ENCODE results near the gene PDLIM1. TPM values are rescaled to one million over a fixed set of nuclear protein-coding genes. Genes with fewer than 3 reads are reported as not detected.

PDLIM1 gene
- total and polyA plus RNA-seq, 2 of the 13 experiments (the other 11 are each of a cell fraction or from before 2014, with no cell fraction given): 119 to 123 TPM

DNA sequence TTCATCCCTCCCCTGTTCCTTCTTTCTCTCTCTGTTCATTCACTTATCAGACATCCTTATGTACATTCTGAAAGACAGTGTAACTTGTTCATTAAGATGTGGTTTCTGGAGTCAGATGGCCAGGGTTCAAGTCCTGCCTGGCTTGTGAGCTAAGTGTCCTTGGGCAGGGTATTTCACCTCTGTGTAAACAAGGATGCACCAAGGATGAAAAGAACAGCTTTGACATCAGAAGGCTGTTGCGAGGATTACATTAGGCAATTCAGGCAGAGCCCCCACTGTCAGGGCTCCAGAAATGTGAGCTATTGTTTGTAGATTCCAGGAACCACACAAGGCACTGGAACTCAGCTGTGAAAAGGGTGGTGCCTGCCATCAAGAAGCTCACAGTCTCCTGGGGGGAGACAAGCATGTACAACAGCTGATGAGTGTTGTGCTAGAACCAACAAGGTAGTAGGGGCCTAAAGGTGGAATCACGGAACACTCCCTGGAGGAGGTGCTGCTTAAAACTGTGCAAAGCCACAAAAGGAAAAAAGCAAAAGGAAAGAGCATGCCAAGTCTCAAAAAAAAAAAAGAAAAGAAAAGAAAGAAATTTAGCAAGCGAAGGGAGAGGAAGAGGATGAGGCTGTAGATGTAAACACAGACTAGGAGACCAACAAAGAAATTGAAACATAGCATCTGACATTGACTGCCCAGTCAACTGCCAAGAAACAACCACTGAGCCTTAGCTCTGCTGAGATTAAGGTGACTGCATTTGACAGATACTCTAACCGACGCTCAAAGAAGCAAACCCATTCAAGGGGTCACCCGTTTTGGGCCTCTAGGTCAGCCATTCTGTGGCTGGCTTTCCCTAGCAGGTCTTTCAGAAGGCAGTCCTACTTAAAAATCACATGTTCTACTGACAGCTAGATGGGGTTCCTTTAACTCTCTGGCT is 12.5 kb downstream of the PDLIM1 start (continued):
- TF ChIP-seq, protein P1, sequence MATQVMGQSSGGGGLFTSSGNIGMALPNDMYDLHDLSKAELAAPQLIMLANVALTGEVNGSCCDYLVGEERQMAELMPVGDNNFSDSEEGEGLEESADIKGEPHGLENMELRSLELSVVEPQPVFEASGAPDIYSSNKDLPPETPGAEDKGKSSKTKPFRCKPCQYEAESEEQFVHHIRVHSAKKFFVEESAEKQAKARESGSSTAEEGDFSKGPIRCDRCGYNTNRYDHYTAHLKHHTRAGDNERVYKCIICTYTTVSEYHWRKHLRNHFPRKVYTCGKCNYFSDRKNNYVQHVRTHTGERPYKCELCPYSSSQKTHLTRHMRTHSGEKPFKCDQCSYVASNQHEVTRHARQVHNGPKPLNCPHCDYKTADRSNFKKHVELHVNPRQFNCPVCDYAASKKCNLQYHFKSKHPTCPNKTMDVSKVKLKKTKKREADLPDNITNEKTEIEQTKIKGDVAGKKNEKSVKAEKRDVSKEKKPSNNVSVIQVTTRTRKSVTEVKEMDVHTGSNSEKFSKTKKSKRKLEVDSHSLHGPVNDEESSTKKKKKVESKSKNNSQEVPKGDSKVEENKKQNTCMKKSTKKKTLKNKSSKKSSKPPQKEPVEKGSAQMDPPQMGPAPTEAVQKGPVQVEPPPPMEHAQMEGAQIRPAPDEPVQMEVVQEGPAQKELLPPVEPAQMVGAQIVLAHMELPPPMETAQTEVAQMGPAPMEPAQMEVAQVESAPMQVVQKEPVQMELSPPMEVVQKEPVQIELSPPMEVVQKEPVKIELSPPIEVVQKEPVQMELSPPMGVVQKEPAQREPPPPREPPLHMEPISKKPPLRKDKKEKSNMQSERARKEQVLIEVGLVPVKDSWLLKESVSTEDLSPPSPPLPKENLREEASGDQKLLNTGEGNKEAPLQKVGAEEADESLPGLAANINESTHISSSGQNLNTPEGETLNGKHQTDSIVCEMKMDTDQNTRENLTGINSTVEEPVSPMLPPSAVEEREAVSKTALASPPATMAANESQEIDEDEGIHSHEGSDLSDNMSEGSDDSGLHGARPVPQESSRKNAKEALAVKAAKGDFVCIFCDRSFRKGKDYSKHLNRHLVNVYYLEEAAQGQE (IDR thresholded peaks at IDR 0.05; ENCODE audit: borderline replicate concordance in 1 of 2, low read depth in 1 of 2, low read length in 2 of 2): no peak
- TF ChIP-seq, protein P2, sequence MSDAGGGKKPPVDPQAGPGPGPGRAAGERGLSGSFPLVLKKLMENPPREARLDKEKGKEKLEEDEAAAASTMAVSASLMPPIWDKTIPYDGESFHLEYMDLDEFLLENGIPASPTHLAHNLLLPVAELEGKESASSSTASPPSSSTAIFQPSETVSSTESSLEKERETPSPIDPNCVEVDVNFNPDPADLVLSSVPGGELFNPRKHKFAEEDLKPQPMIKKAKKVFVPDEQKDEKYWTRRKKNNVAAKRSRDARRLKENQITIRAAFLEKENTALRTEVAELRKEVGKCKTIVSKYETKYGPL (CRISPR knock-in tag; IDR thresholded peaks at IDR 0.05): no peak
- TF ChIP-seq, protein P3, sequence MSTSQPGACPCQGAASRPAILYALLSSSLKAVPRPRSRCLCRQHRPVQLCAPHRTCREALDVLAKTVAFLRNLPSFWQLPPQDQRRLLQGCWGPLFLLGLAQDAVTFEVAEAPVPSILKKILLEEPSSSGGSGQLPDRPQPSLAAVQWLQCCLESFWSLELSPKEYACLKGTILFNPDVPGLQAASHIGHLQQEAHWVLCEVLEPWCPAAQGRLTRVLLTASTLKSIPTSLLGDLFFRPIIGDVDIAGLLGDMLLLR (CRISPR knock-in tag; IDR thresholded peaks at IDR 0.05): no peak
- TF ChIP-seq, protein P4, sequence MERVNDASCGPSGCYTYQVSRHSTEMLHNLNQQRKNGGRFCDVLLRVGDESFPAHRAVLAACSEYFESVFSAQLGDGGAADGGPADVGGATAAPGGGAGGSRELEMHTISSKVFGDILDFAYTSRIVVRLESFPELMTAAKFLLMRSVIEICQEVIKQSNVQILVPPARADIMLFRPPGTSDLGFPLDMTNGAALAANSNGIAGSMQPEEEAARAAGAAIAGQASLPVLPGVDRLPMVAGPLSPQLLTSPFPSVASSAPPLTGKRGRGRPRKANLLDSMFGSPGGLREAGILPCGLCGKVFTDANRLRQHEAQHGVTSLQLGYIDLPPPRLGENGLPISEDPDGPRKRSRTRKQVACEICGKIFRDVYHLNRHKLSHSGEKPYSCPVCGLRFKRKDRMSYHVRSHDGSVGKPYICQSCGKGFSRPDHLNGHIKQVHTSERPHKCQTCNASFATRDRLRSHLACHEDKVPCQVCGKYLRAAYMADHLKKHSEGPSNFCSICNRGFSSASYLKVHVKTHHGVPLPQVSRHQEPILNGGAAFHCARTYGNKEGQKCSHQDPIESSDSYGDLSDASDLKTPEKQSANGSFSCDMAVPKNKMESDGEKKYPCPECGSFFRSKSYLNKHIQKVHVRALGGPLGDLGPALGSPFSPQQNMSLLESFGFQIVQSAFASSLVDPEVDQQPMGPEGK (CRISPR knock-in tag; IDR thresholded peaks at IDR 0.05): peak; percentile 99
- TF ChIP-seq ZNF350 (CRISPR knock-in tag; IDR thresholded peaks at IDR 0.05; ENCODE audit: borderline replicate concordance, low read depth) (peak; percentile 76; the same call in 1 of the 2 replicates), ZNF614 (CRISPR knock-in tag; IDR thresholded peaks at IDR 0.05; ENCODE audit: borderline replicate concordance) (peak; percentile 87), MEF2D (CRISPR knock-in tag; IDR thresholded peaks at IDR 0.05) (no peak), ARNT2 (CRISPR knock-in tag; IDR thresholded peaks at IDR 0.05; ENCODE audit: low read depth) (no peak), ZBTB7A (CRISPR knock-in tag; IDR thresholded peaks at IDR 0.05) (0 out of 2 replicates have a peak, but pooled peaks have one; percentile 32), ISL2 (CRISPR knock-in tag; IDR thresholded peaks at IDR 0.05) (peak; percentile 98), ZNF383 (CRISPR knock-in tag; IDR thresholded peaks at IDR 0.05; ENCODE audit: borderline replicate concordance) (peak; percentile 78; the same call in 1 of the 2 replicates), PAF1 (CRISPR knock-in tag; IDR thresholded peaks at IDR 0.05) (no peak), ZNF354B (CRISPR knock-in tag; IDR thresholded peaks at IDR 0.05) (no peak)
- TF ChIP-seq, protein P5, sequence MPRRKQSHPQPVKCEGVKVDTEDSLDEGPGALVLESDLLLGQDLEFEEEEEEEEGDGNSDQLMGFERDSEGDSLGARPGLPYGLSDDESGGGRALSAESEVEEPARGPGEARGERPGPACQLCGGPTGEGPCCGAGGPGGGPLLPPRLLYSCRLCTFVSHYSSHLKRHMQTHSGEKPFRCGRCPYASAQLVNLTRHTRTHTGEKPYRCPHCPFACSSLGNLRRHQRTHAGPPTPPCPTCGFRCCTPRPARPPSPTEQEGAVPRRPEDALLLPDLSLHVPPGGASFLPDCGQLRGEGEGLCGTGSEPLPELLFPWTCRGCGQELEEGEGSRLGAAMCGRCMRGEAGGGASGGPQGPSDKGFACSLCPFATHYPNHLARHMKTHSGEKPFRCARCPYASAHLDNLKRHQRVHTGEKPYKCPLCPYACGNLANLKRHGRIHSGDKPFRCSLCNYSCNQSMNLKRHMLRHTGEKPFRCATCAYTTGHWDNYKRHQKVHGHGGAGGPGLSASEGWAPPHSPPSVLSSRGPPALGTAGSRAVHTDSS (CRISPR knock-in tag; conservative IDR thresholded peaks at IDR 0.05): no peak
- TF ChIP-seq, protein P6, sequence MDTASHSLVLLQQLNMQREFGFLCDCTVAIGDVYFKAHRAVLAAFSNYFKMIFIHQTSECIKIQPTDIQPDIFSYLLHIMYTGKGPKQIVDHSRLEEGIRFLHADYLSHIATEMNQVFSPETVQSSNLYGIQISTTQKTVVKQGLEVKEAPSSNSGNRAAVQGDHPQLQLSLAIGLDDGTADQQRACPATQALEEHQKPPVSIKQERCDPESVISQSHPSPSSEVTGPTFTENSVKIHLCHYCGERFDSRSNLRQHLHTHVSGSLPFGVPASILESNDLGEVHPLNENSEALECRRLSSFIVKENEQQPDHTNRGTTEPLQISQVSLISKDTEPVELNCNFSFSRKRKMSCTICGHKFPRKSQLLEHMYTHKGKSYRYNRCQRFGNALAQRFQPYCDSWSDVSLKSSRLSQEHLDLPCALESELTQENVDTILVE (CRISPR knock-in tag; IDR thresholded peaks at IDR 0.05): peak; percentile 76; the same call in 1 of the 2 replicates
- TF ChIP-seq, protein P7, sequence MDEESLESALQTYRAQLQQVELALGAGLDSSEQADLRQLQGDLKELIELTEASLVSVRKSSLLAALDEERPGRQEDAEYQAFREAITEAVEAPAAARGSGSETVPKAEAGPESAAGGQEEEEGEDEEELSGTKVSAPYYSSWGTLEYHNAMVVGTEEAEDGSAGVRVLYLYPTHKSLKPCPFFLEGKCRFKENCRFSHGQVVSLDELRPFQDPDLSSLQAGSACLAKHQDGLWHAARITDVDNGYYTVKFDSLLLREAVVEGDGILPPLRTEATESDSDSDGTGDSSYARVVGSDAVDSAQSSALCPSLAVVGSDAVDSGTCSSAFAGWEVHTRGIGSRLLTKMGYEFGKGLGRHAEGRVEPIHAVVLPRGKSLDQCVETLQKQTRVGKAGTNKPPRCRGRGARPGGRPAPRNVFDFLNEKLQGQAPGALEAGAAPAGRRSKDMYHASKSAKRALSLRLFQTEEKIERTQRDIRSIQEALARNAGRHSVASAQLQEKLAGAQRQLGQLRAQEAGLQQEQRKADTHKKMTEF (CRISPR knock-in tag; IDR thresholded peaks at IDR 0.05): peak; percentile 90
